ENCODE data around the gene FNDC3B.

GRCh38 chr3:172282850-172283249 is 243.5 kb downstream of the FNDC3B start:
- no peak for TF ChIP-seq CTCF (IDR thresholded peaks at IDR 0.05)
- TF ChIP-seq POLR2A (IDR thresholded peaks at IDR 0.05) = no peak
